Sigmoid colon (tissue), 4 donors: ENCODE results near the gene RBM18.

Source experiments
- CTCF ChIP-seq, 4 experiments: fragments of 450-650 bp in 3 of 4; fragments of 200-600 bp in 1 of 4; IDR thresholded peaks; one replicate each; pipeline ENCODE4 v1.5.1; 2016 to 2019; ENCODE audit warnings: antibody characterized with exemption in 4 of 4, mild to moderate bottlenecking in 3 of 4, moderate library complexity in 2 of 4
- POLR2A ChIP-seq, 2 donors: fragments of 450-650 bp; IDR thresholded peaks; one replicate each; pipeline ENCODE4 v1.6.1; 2016; ENCODE audit warnings: antibody characterized with exemption in 2 of 2, mild to moderate bottlenecking in 2 of 2, moderate library complexity in 2 of 2
- POLR2AphosphoS5 ChIP-seq, 4 donors: sonication (generic); formaldehyde crosslinking; IDR thresholded peaks; one replicate each; pipeline ENCODE4 v1.6.1; 2017; ENCODE audit warnings: antibody characterized with exemption in 4 of 4

- TF ChIP-seq CTCF (IDR thresholded peaks at IDR 0.05), result no peak
- no peak for TF ChIP-seq POLR2A (IDR thresholded peaks at IDR 0.05)
- TF ChIP-seq POLR2AphosphoS5 (IDR thresholded peaks at IDR 0.05), result no peak
These were observed 63.0 kb downstream of the RBM18 start for GRCh38 chr9:122201641-122202040.
